Measurements from ENCODE around the gene OR5K2.

OR5K2 gene

DNA sequence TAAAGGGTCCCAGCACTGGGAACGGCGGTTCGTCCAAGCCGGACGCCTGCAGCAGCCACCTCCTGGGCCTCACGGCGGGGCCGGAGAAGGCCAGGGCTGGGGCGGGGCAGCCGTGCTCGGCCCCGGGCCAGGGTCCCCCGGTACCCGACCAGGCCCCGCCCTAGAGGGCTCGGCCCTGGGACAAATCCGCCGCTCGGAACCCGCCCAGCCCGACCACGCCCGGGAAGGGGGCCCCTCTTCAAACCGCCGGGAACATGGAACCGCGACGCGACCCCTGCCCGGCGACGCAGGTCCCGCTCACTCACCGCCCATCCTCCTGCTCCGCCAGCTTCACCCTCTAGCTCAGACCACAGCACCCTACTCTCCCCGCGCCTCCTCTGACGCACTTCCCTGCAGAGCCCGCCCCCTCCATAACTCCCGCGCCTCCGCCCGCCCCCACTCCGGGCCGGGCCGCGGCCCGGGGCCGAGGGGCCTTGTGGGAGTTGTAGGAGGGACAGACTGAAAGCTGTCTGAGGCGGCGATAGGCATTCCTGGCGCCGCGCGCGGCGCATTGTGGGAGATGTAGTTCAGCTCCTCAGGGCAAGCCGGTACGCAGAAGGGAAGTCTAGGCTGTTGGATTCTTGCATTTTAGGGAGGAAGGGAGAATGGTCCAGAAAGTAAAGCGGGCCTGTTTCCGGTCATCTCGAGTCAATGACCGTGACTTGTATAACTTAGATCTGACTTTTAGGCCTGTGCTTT is 25.2 kb downstream of the OR5K2 start, which contains the start of gene CLDND1:
CLDND1 (minus strand) TSS at position 359 of the 738 bp plus-strand sequence. CDS start 1,478 bp downstream, outside the sequence.
- peak; percentile 99 for DNase-seq (ENCODE audit: low spot score)

DNA sequence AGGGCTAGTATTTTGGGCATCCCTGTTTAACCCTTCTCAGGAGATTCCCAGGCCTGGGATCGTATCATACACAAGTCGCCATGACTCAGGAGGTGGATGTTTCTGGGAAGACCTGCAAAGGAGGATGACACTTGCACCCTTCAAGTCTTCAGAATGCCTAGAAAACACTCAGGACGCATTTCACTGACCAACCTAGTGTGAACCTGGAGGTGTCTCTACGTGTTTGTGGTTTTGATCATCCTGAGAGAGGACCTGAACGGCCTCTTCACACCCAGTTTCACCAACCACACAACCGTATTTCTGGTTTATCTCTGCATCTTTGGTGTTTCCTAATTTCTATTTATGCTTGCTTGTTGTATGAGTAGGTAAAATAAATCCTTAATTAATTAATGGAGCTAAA is 28.0 kb downstream of the OR5K2 start:
- no peak for DNase-seq (ENCODE audit: low spot score)

DNA sequence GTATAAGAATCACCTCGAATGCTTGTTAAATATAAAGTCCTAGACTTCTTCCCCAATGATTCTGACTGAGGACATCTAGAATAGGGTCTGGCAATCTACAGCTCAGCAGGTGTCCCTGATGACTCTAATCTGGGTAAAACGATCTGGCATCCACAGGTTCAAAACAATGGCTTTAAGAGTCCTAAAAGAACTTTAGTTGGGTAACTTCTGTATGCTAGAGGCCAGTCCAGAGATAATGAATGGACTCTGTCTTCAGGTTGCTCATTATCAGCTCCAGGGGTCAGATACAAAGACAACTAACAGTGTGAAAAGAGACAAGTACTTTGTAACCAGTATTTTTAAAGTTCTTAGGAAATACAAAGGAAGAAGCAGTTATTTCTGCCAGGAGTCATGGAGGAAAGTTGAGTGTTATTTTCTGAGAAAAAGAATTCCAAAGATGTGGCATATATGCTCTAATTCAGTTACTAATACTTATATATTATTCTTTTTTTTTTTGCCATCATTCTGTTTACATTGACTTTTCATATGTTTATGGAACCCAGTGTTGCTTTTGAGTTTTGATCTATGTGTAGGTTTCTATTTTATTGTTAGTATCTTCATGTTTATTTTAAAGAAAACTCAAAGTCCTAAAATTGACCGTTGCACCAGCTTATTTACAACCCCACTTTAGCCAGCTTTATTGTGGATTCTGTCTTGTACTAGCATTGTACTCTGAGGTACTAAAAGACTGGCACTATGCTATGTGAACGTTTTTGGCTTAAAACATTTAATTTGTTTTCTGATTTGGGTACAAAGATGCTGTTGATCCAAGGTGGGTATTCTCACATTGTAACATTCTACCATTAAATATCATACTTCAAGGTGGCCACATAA is 31.2 kb downstream of the OR5K2 start:
- DNase-seq (ENCODE audit: low spot score), result no peak

DNA sequence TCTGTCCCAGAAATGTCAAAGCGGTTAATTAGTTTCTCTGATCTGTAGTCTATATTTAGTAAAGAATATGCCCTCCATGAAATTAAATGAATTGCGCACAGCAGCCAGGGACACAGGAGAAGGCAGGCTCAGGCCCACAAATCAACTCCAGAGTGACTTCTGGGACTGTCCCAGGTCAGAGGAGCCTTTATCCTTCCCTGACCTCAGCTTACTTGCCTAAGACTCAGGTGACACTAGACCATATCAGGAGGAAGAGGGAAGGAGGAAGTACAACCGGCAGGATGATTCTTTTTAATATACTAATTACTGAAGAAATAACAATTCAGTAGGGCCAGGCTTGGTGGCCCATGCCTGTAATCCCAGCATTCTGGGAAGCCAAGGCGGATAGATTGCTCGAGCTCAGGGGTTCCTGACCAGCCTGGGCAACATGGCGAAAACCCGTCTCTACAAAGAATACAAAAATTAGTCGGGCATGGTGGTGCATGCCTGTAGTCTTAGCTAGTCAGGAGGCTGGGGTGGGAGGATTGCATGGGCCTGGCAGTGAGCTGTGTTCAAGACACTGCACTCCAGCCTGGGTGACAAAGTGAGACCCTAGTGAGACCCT is 32.5 kb downstream of the OR5K2 start:
- no peak for DNase-seq (ENCODE audit: low spot score)

DNA sequence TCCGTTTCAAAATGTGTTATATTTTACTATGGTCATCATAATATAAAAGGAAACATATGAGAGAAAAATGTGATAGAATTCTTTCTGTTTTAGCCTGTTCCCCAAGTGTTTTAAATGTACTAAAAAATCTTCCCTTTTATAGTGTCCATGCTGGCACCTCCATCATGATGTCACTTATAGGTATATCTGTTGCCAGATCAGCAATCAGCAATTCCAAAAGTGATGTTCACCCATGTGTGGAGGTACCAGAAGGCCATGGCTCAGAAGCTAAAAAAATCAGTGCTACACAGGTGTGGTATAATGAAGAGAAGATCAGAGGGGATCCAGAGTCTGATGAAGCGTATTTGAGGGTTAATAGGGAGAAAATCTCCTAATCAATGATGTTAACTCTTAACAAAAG is 33.2 kb downstream of the OR5K2 start:
- DNase-seq (ENCODE audit: low spot score), result no peak

DNA sequence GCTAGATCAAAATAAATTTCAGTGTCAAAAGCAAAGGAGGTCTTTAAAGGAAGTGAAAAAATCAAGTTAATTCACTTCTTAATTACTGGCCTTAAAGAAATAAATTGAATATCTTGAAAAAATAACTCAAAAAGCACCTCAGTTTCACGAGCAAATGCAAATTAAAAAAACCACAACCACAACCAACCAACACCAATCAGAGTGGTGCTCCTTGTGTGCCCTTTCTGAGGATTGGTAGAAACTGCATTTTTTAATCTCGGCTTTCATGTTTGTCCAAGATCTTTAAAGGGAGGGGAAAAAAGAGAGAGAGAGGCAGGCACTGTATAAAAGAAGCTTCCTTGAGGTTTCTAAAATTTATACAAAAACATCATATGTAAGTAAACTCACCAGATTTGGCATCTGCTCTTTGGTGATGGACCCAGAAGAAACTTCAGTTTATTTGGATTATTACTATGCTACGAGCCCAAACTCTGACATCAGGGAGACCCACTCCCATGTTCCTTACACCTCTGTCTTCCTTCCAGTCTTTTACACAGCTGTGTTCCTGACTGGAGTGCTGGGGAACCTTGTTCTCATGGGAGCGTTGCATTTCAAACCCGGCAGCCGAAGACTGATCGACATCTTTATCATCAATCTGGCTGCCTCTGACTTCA is 34.3 kb downstream of the OR5K2 start, which contains the start of gene GPR15:
GPR15 (plus strand) TSS at position 357 of the 653 bp plus-strand sequence; CDS start at position 413, 56 bp downstream.
- DNase-seq (ENCODE audit: low spot score), result no peak

DNA sequence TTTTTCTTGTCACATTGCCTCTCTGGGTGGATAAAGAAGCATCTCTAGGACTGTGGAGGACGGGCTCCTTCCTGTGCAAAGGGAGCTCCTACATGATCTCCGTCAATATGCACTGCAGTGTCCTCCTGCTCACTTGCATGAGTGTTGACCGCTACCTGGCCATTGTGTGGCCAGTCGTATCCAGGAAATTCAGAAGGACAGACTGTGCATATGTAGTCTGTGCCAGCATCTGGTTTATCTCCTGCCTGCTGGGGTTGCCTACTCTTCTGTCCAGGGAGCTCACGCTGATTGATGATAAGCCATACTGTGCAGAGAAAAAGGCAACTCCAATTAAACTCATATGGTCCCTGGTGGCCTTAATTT is 34.8 kb downstream of the OR5K2 start:
- DNase-seq (ENCODE audit: low spot score), result no peak

DNA sequence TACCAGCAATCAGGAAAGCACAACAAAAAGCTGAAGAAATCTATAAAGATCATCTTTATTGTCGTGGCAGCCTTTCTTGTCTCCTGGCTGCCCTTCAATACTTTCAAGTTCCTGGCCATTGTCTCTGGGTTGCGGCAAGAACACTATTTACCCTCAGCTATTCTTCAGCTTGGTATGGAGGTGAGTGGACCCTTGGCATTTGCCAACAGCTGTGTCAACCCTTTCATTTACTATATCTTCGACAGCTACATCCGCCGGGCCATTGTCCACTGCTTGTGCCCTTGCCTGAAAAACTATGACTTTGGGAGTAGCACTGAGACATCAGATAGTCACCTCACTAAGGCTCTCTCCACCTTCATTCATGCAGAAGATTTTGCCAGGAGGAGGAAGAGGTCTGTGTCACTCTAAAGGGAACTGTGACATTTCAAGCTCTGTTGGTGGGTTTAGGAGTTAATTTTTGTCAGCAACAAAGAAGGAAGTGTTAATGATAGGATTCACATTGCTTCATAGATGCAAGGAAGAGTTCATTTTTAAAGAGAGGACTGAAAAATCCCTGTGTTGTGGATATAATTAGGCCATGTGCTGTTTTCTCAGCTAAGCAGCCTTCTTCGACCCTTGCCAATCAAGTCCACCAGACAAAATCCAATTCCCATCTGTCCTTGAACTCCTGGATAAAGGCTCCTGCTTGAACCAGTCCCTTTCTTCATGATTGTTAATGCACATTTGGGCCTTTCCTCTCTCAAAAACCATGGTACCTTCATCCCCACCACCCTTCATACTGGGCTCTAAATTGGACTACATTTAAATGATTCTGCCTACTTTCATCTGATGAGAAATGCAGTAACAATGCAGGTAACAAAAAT is 35.5 kb downstream of the OR5K2 start:
- no peak for DNase-seq (ENCODE audit: low spot score)

DNA sequence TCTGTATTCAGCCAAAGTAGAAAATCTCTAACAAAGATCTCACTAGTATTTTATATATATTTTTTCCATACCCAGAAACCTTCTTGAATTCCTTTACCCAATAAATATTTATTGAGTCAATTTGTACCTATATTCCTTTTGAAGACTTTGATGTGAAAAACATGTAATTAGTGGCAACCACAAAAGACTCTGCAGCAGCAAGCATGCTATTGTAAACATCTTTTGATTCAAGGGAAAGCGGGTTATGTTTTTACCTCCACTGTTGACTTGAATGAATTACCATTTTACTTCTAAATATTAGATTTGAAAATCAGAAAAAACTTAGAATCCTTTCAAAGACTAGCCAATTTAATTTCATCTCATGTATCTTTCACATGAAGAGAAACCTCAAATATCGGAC is 36.7 kb downstream of the OR5K2 start:
- no peak for DNase-seq (ENCODE audit: low spot score)

DNA sequence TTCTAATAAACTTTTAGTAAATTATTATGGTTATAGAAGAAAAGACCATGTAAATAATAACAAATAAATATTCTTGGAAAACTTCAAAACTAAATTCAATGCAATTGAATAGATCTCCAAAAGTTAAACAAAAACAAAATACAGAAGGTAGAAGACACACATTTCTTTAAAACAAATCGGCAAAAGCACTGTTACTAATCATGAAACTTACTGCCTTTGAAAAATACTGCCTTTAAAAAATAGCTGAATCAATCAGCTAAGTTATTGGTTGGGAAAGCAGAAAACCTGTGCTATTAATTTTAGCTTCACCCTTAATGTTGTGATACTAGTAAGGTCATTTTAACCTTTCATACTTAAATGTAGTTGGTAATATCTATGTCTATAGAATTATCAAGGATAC is 37.3 kb downstream of the OR5K2 start:
- DNase-seq (ENCODE audit: low spot score), result no peak

DNA sequence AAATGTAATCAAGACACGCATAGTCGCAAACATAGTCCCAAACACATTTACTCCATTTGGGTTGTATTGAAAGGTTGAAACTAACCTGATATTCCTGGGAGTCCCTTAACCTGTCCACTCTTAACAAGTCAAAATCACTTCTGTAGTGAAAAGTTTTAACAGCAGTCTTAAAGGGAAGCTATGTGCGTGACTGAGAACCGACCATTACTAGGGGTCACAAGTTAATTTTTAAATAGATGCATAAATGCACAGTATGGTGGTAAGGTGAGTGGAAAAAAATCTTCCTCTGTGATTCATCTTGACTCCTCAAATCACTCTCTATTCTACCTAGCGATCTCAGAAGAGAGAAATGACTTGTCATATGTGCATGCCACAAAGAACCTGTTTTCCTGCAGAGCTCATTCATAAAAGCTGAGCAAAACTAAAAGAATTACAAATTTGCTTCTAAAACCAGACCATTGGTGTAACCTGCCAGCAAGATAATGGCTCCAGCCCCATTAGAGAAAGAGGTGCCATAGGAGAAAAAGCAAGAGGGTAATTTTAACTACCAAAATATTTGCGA is 39.1 kb downstream of the OR5K2 start:
- DNase-seq (ENCODE audit: low spot score), result no peak

DNA sequence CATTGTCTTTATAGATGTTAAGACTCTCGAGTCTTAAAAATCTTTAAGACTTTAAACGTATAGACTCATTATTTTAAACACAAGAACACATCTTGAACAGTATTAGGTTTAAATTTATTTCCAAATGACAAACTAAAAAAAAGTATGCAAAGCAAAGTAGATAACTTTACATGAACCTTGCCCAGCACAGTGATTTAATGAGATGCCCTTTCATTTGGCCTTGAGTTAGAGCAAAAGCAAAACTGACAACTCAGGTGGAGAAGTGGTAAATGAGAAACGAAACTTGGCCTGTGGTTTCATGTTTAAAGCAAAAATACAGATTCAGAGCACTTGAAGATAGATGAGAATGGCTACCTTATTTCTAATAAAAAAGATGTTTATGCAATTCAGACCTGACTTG is 42.9 kb downstream of the OR5K2 start:
- DNase-seq (ENCODE audit: low spot score), result no peak

DNA sequence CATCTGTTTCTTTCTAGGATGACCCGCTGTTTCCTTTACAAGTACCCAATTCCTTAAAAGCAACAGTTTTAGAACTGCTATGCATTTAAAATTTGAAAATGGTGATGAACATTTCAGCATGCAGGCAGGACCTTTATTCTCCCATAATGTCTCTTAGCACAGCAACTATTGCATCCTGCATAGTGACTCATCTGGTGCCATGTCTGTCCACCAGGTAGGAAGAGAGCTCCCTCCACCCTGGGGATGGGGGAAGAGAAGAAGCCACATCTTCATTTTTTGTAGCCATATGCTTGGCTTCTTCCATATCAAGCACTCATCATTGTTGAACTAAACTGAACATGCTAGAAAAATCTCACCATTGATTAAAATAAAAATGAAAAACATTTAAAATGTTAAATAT is 44.2 kb downstream of the OR5K2 start:
- DNase-seq (ENCODE audit: low spot score), result no peak

DNA sequence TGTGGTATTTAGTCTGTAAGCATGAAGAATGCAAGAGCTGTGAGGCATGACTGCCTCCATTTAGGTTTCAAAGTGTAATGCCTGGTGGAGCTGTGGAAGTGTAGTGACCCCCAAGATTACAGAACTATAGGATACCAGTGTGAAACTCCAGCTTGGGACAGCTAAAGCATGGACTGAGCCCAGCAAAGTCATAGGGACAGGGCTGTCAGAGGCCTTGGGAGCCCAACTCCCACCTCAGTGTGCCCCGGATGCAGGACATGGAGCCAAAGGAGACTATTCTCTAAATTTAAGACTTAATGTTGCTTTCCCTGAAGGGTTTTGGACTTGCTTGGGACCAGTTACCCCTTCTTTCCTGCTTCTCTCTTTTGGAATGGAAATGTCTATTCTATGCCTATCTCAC is 45.1 kb downstream of the OR5K2 start:
- DNase-seq (ENCODE audit: low spot score), result no peak

DNA sequence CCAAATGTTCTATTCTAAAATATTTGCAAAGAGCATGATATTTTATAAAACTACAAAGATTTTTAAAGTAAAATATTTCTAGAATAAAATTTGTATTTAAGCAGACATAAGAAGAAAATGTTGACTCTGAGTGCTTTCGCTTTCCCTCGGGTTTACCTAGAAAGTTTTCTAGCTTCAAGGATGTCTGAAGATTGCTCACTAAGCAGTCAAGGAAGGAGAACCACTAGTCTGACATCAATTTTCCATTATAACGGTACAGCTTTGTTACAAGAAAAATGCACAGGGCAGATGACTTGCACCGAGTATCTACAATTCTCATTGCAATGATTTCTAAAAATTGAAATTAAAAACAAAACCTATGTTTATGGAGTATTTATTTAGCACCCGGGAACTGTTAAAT is 48.5 kb downstream of the OR5K2 start:
- no peak for DNase-seq (ENCODE audit: low spot score)

Measured in globus pallidus (tissue), 1 donor.